ENCODE results near the gene CLEC17A. TPM values are rescaled to one million over a fixed set of nuclear protein-coding genes. Genes with fewer than 3 reads are reported as not detected.
"Not testable (repeated sequence)": the region's sequence is repeated elsewhere in the genome, so short reads cannot be mapped to it uniquely, and the experiment has no call there.

The CLEC17A gene
- total RNA-seq, 1 donor from 2014 or later = 0.08 TPM

DNA sequence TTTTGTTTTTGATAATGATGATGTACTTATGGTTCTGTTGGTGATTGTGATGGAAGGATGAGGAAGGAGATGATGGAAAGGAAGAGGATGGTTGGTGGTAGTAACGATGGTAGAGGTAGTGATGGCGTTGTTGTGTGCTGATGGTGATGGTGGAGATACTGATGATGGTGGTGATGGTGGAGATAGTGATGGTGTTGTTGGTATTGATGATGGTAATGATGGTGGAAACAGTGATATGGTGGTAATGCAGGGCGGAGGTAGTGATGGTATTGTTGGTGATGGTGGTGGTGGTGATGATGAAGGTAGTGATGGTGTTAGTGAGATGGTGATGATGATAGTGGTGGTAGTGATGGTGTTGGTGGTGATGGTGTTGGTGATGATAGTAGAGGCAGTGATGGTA is 12.7 kb downstream of the CLEC17A start:
- TF ChIP-seq, protein P1, sequence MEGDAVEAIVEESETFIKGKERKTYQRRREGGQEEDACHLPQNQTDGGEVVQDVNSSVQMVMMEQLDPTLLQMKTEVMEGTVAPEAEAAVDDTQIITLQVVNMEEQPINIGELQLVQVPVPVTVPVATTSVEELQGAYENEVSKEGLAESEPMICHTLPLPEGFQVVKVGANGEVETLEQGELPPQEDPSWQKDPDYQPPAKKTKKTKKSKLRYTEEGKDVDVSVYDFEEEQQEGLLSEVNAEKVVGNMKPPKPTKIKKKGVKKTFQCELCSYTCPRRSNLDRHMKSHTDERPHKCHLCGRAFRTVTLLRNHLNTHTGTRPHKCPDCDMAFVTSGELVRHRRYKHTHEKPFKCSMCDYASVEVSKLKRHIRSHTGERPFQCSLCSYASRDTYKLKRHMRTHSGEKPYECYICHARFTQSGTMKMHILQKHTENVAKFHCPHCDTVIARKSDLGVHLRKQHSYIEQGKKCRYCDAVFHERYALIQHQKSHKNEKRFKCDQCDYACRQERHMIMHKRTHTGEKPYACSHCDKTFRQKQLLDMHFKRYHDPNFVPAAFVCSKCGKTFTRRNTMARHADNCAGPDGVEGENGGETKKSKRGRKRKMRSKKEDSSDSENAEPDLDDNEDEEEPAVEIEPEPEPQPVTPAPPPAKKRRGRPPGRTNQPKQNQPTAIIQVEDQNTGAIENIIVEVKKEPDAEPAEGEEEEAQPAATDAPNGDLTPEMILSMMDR (IDR thresholded peaks at IDR 0.05; ENCODE audit: insufficient read depth, low read length, poor library complexity, severe bottlenecking) = no peak
- DNase-seq (ENCODE audit: low read depth) = no peak
- Histone ChIP-seq H3K36me3 (ENCODE audit: control insufficient read depth, insufficient read depth, low read length) (no peaks in the 10 kb centered on the region), H3K4me3 (ENCODE audit: low read depth, low read length) (no peak overlapping the region), H3K27me3 (ENCODE audit: control insufficient read depth, insufficient read depth, low read length) (no peaks in the 10 kb centered on the region)

DNA sequence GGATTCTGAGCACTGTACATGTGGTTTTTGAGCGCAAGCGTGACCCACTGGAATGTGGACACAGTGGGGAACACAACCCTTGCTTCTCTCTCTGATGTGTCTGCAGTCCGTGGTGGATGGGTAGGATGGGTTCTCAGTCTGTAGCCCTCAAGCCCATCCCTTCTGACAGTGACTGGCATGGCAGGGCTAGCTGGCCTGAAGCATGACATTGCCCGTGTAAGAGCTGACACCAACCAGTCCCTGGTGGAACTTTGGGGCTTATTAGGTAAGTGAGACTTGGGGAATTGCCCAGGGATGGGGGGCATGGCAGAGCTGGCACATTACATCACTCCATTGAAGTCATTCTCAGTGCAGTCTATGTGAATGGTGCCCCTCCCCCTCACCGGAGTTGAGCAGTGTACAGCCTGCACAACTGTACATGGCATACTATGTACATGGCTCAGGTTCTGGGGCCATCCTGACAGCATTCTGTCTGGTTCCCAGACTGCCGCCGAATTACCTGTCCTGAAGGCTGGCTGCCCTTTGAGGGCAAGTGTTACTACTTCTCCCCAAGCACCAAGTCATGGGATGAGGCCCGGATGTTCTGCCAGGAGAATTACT is 16.8 kb downstream of the CLEC17A start:
- Histone ChIP-seq H3K27me3 (ENCODE audit: control insufficient read depth, insufficient read depth, low read length) (no peaks in the 10 kb centered on the region), H3K4me3 (ENCODE audit: low read depth, low read length) (no peak overlapping the region), H3K36me3 (ENCODE audit: control insufficient read depth, insufficient read depth, low read length) (no peaks in the 10 kb centered on the region)
- DNase-seq (ENCODE audit: low read depth) = no peak
- TF ChIP-seq, protein P1 (IDR thresholded peaks at IDR 0.05; ENCODE audit: insufficient read depth, low read length, poor library complexity, severe bottlenecking) = no peak

DNA sequence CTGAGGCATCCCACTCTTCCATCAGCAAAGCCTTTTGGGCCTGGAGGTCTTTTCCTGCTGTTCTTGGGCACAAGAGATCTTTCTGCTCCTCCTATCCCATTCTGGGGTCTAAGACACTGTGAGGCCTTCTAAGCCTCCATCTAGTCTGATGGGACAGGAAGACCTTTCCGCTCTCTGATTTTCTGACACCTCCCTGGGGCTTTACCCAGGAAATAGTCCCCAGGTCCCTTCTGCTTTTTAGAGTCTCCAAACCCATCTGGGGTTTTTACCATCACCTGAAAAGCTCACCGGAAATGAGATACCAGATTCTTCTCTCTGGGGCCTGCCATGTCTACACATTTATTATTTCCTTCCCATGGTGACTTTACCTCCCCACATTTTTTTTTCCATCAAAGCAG is 21.1 kb downstream of the CLEC17A start:
- TF ChIP-seq, protein P1 (IDR thresholded peaks at IDR 0.05; ENCODE audit: insufficient read depth, low read length, poor library complexity, severe bottlenecking) = no peak
- H3K27me3 ChIP-seq (ENCODE audit: control insufficient read depth, insufficient read depth, low read length) = no peaks in the 10 kb centered on the region
- H3K36me3 ChIP-seq (ENCODE audit: control insufficient read depth, insufficient read depth, low read length) = no peaks in the 10 kb centered on the region
- DNase-seq (ENCODE audit: low read depth) = no peak
- H3K4me3 ChIP-seq (ENCODE audit: low read depth, low read length) = no peak overlapping the region

DNA sequence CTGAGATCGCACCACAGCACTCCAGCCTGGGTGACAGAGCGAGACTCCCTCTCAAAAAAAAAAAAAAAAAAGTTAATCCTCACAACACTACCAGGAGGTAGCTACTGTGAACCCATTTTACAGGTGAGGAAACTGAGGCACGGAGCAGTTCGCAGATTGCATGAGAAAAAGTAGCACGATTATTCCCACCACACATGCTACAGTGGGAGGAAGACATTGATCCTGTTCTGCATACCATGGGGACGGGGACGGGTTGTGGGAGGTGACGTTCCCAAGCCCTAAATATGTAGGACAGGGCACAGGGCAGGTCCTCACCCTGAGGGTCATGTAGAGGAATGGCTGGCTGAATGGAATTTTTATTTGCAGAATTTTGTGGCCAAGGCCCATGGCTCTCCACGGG is 23.7 kb downstream of the CLEC17A start:
- Histone ChIP-seq H3K36me3 (ENCODE audit: control insufficient read depth, insufficient read depth, low read length) (no peaks in the 10 kb centered on the region), H3K27me3 (ENCODE audit: control insufficient read depth, insufficient read depth, low read length) (no peaks in the 10 kb centered on the region), H3K4me3 (ENCODE audit: low read depth, low read length) (no peak overlapping the region)
- TF ChIP-seq, protein P1 (IDR thresholded peaks at IDR 0.05; ENCODE audit: insufficient read depth, low read length, poor library complexity, severe bottlenecking) = no peak
- no peak for DNase-seq (ENCODE audit: low read depth)

DNA sequence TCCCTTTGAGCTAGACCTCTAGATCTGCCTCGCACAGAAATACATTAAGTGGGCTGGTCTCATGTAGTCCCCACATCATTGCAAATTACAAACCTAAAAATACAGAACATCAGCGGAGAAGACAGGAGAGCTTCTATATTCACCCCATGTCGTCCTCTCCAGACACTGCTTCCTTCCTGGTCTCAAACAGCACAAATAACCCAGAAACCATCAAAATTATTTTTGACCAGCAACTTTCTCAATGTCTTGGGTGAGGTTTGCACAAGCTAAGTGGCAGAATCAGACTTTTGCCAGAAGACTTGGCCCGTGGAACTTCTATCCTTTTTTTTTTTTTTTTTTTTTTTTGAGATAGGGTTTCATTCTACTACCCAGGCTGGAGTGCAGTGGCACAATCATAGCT is 28.2 kb downstream of the CLEC17A start:
- no peak for DNase-seq (ENCODE audit: low read depth)
- Histone ChIP-seq H3K36me3 (ENCODE audit: control insufficient read depth, insufficient read depth, low read length) (no peaks in the 10 kb centered on the region), H3K4me3 (ENCODE audit: low read depth, low read length) (no peak overlapping the region), H3K27me3 (ENCODE audit: control insufficient read depth, insufficient read depth, low read length) (no peaks in the 10 kb centered on the region)
- TF ChIP-seq, protein P1 (IDR thresholded peaks at IDR 0.05; ENCODE audit: insufficient read depth, low read length, poor library complexity, severe bottlenecking) = no peak

DNA sequence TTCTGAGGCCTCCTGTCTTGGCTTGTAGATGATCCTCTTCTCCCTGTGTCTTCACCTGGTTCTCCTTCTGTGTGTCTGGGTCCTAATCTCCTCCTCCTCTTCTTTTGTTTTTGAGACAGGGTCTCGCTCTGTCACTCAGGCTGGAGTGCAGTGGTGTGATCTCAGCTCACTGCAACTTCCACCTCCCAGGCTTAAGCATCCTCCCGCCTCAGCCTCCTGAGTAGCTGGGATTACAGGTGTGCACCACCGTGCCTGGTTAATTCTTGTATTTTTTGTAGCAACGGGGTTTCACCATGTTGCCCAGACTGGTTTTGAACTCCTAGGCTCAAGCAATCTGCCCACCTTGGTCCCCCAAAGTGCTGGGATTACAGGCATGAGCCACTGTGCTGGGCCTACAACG is 29.4 kb downstream of the CLEC17A start:
- H3K4me3 ChIP-seq (ENCODE audit: low read depth, low read length); H3K27me3 ChIP-seq (ENCODE audit: control insufficient read depth, insufficient read depth, low read length); DNase-seq (ENCODE audit: low read depth); H3K36me3 ChIP-seq (ENCODE audit: control insufficient read depth, insufficient read depth, low read length): not testable (repeated sequence)
